Measurements from ENCODE around the gene DNASE1L2.

DNASE1L2 gene

GRCh38 chr16:2236337-2237101 lies at the start of gene DNASE1L2:
TSS of gene DNASE1L2 (plus strand) at chr16:2236444. CDS start at chr16:2236817, 373 bp downstream.
- no peak for DNase-seq

- DNase-seq = no peak
Measured at GRCh38 chr16:2186505-2186904, 49.7 kb upstream of the DNASE1L2 start.

GRCh38 chr16:2187212-2187611 lies 49.0 kb upstream of the DNASE1L2 start:
- no peak for DNase-seq

- DNase-seq = no peak
Measured at GRCh38 chr16:2188395-2188794, 47.8 kb upstream of the DNASE1L2 start.

GRCh38 chr16:2189252-2189893 lies 46.9 kb upstream of the DNASE1L2 start:
- DNase-seq = no peak

GRCh38 chr16:2190002-2190658 lies 46.1 kb upstream of the DNASE1L2 start:
- DNase-seq = no peak

- peak in 49 of 58 donors; percentile 12 to 83 (median 57) for DNase-seq
Measured at GRCh38 chr16:2190659-2191445, 45.4 kb upstream of the DNASE1L2 start.

- DNase-seq = peak in 6 of 58 donors; percentile 48 to 67 (median 50)
Measured at GRCh38 chr16:2191446-2191706, 44.9 kb upstream of the DNASE1L2 start.

GRCh38 chr16:2194166-2194834 lies 41.9 kb upstream of the DNASE1L2 start:
- DNase-seq = peak in 7 of 58 donors; percentile 8 to 38 (median 26)

- DNase-seq = no peak
Measured at GRCh38 chr16:2194852-2195321, 41.4 kb upstream of the DNASE1L2 start.

GRCh38 chr16:2195322-2196161 lies 40.7 kb upstream of the DNASE1L2 start:
- DNase-seq = no peak

- DNase-seq = peak in 2 of 58 donors; percentile 14 to 21
Measured at GRCh38 chr16:2196162-2196980, 39.9 kb upstream of the DNASE1L2 start, which contains the start of gene CASKIN1. TSS of gene CASKIN1 (minus strand) at chr16:2196605. CDS start at chr16:2196432, 173 bp downstream.

- DNase-seq = no peak
Measured at GRCh38 chr16:2196981-2197511, 39.2 kb upstream of the DNASE1L2 start.

- DNase-seq = no peak
Measured at GRCh38 chr16:2197765-2198164, 38.5 kb upstream of the DNASE1L2 start.

- no peak for DNase-seq
Measured at GRCh38 chr16:2198283-2198682, 38.0 kb upstream of the DNASE1L2 start.

GRCh38 chr16:2199095-2199494 lies 37.1 kb upstream of the DNASE1L2 start:
- no peak for DNase-seq

- DNase-seq = no peak
Measured at GRCh38 chr16:2199621-2200139, 36.6 kb upstream of the DNASE1L2 start.

GRCh38 chr16:2200313-2200712 lies 35.9 kb upstream of the DNASE1L2 start:
- no peak for DNase-seq

Data from anterior cingulate cortex (tissue), 58 donors.